SK-N-MC (cell line): Measurements from ENCODE around the gene RGS7.

Experiments used
- EZH2 ChIP-seq: fragments of 200-600 bp; sonication (generic); IDR thresholded peaks from one replicate; pipeline ENCODE4 v1.6.1; 2017; ENCODE audit warnings: antibody characterized with exemption
- FOXP2 ChIP-seq: optimal IDR thresholded peaks from 2 replicates; pipeline ENCODE3; 2011; ENCODE audit warnings: mild to moderate bottlenecking, moderate library complexity; ENCODE audit not compliant: insufficient read depth; ENCODE audit errors: extremely low read length, control extremely low read depth
- POLR2AphosphoS5 ChIP-seq: IDR thresholded peaks from 2 replicates; pipeline ENCODE4 v1.6.1; 2012; ENCODE audit warnings: mild to moderate bottlenecking, low read depth, low read length, borderline replicate concordance

DNA sequence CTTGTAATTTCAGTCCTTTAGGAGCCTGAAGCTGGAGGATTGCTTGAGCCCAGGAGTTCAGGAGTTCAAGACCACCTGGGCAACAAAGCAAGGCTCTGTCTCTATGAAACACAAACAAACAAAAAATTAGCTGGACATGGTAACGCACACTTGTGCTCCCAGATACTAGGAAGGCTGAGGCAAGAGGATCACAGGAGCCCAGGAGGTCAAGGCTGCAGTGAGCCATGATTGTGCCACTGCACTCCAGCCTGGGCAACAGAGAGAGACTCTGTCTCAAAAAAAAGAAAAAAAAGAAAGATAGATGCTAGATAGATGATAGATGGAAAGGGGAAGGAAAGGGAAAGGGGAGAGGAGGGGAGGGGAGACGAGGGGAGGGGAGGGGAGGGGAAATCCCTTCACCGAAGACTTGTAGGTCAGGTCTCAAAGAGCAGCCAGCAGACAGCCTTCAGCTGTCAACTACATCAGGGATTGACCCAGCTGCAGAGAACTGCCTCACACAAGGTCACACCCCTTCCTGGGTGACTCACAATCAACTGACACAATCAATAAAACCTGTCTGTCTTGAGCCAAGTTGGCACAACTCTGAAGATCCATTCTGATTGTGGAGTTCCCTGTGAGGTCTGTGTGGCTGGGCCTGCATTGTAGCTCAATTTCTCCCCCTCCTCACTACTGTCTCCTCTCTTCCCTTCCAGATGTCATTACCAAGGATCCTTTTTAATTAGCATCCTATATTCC is 200.6 kb downstream of the RGS7 start:
- no peak for TF ChIP-seq POLR2AphosphoS5
- TF ChIP-seq EZH2: no peak
- TF ChIP-seq FOXP2: no peak
